Loucy (cell line): ENCODE data around the gene ASB13.

ENCODE experiments used
- H2AFZ ChIP-seq: fragments of 200-600 bp; sonication (generic); 2 replicates; pipeline ENCODE4 v1.6.0; 2016; ENCODE audit warnings: antibody characterized with exemption, mild to moderate bottlenecking, low read length, moderate library complexity
- H3F3A ChIP-seq: fragments of 200-600 bp; 2 replicates; pipeline ENCODE4 v1.6.0; 2016; ENCODE audit warnings: antibody characterized with exemption, low read depth, mild to moderate bottlenecking
- H3K27me3 ChIP-seq: fragments of 200-600 bp; sonication (generic); 2 replicates; pipeline ENCODE4 v1.6.1; 2014; ENCODE audit warnings: low read length, mild to moderate bottlenecking; ENCODE audit not compliant: insufficient read depth, poor library complexity, severe bottlenecking
- H3K36me3 ChIP-seq: fragments of 200-600 bp; sonication (generic); 2 replicates; pipeline ENCODE4 v1.6.1; 2016; ENCODE audit warnings: low read length; ENCODE audit not compliant: insufficient read depth
- H3K4me1 ChIP-seq: fragments of 200-600 bp; sonication (generic); 2 replicates; pipeline ENCODE4 v1.5.1; 2014; ENCODE audit warnings: low read length, mild to moderate bottlenecking; ENCODE audit not compliant: insufficient read depth, poor library complexity, severe bottlenecking
- H3K4me2 ChIP-seq: fragments of 200-600 bp; sonication (generic); 2 replicates; pipeline ENCODE4 v1.6.0; 2014; ENCODE audit warnings: antibody characterized with exemption, low read length, low read depth, mild to moderate bottlenecking; ENCODE audit not compliant: poor library complexity, severe bottlenecking
- H3K4me3 ChIP-seq: fragments of 200-600 bp; sonication (generic); 2 replicates; pipeline ENCODE4 v1.5.1; 2014; ENCODE audit warnings: low read length, mild to moderate bottlenecking, mixed read lengths; ENCODE audit not compliant: poor library complexity, severe bottlenecking
- H3K79me2 ChIP-seq: fragments of 200-600 bp; sonication (generic); 2 replicates; pipeline ENCODE4 v1.6.1; 2014; ENCODE audit warnings: low read length; ENCODE audit not compliant: insufficient read depth
- H3K9ac ChIP-seq: fragments of 200-600 bp; sonication (generic); 2 replicates; pipeline ENCODE4 v1.6.0; 2014; ENCODE audit warnings: mild to moderate bottlenecking, low read depth, low read length, moderate library complexity; ENCODE audit not compliant: poor library complexity, severe bottlenecking
- H3K9me2 ChIP-seq: fragments of 200-600 bp; sonication (generic); replicated peaks from 2 replicates; pipeline ENCODE4 v1.6.1; 2016; ENCODE audit warnings: low read depth, low read length, mixed read lengths
- H3K9me3 ChIP-seq: fragments of 200-600 bp; sonication (generic); 2 replicates; pipeline ENCODE4 v1.6.1; 2014; ENCODE audit warnings: mild to moderate bottlenecking, antibody characterized with exemption, low read length, low read depth; ENCODE audit not compliant: insufficient read depth
- H4K20me1 ChIP-seq: fragments of 200-600 bp; sonication (generic); 2 replicates; pipeline ENCODE4 v1.6.0; 2014; ENCODE audit warnings: antibody characterized with exemption, low read length, mild to moderate bottlenecking; ENCODE audit not compliant: insufficient read depth, poor library complexity, severe bottlenecking
- CTCF ChIP-seq: fragments of 200-600 bp; sonication (generic); conservative IDR thresholded peaks from 2 replicates; pipeline ENCODE4 v1.5.1; 2014; ENCODE audit warnings: mild to moderate bottlenecking, antibody characterized with exemption, low read length
- EZH2phosphoT487 ChIP-seq: fragments of 200-600 bp; IDR thresholded peaks from 2 replicates; pipeline ENCODE4 v1.6.1; 2018; ENCODE audit warnings: antibody characterized with exemption, mild to moderate bottlenecking, moderate library complexity, borderline replicate concordance

Gene ASB13

DNA sequence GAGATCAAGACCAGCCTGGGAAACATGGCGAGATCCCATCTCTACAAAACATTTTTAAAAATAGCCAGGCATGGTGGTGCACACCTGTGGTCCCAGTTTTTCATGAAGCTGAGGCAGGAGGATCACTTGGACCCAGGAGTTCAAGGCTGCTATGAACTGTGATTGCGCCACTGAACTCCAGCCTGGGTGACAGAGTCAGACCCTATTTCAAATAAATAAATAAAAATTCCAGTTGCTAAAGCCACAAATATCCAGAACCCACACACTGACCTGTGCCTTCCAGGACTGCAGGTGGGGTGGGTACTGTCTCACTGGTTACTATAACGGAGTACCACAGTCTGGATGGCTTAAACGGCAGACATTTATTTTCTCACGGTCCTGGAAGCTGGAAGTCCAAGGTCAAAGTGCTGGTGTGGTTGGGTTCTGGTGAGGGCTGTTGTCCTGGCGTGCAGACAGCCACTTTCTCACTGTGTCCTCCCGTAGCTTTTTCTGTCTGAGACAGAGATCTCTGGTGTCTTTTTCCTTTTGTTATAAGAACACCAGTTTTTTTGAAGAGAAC lies 38.8 kb downstream of the ASB13 start:
- no peaks in the 10 kb centered on the region for H3K27me3 ChIP-seq
- H3K9ac ChIP-seq = peak overlapping the region; percentile 46
- H3K4me2 ChIP-seq = no peak overlapping the region
- H3K79me2 ChIP-seq = no peaks in the 10 kb centered on the region
- H3K4me3 ChIP-seq = no peak overlapping the region
- no peaks in the 10 kb centered on the region for H3K36me3 ChIP-seq
- no peaks in the 10 kb centered on the region for H3K9me2 ChIP-seq
- H3K4me1 ChIP-seq = peaks cover 27% of the 10 kb centered on the region
- H3F3A ChIP-seq = no peaks in the 10 kb centered on the region
- no peaks in the 10 kb centered on the region for H3K9me3 ChIP-seq
- TF ChIP-seq EZH2phosphoT487 (no peak), CTCF (no peak)
- no peak overlapping the region for H2AFZ ChIP-seq
- no peaks in the 10 kb centered on the region for H4K20me1 ChIP-seq

DNA sequence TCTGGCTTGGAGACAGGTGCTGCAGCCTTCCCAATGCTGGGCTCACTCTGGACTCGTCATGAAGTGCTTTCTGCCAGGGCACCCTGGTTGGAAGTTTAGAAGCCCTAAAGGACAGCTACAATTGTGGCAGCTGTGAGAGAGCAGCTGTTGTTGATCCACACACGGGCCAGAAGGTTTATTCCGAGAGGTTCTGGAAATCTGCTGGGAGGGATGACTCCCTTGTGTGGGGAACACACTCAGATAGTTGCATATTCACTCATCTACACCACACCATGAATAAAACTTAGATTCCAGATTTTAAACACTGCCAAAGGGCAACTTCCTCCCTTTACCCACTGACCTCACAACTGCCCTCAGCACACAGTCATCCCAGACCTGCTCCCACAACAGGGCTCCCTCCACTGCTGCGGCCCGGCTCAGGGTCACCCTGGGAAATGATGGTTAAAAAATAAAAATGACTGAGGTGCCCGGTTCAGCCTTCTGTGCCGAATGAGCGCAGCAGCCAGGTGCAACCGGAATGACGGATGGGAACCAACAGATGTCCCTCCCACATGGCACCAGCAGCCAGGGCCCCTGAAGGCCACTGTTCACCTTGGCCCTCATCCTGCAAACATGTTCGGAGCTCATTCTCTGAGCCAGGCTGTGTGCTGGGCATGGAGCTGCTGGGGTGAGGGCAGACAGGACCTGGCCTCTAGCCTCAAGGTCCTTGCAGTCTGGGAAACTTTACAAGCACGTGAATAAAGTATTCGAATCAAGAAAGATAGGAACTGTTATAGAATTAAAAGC lies 40.2 kb downstream of the ASB13 start:
- Histone ChIP-seq H3K9me3 (no peaks in the 10 kb centered on the region), H3K4me2 (no peak overlapping the region), H3F3A (no peaks in the 10 kb centered on the region), H3K4me3 (no peak overlapping the region), H3K79me2 (no peaks in the 10 kb centered on the region), H3K4me1 (peaks cover 27% of the 10 kb centered on the region), H3K9me2 (no peaks in the 10 kb centered on the region), H2AFZ (no peak overlapping the region), H3K9ac (no peak overlapping the region), H3K27me3 (no peaks in the 10 kb centered on the region), H3K36me3 (no peaks in the 10 kb centered on the region), H4K20me1 (no peaks in the 10 kb centered on the region)
- TF ChIP-seq EZH2phosphoT487 = no peak
- no peak for TF ChIP-seq CTCF

- Histone ChIP-seq H3K9me3 (no peaks in the 10 kb centered on the region), H3F3A (no peaks in the 10 kb centered on the region), H4K20me1 (no peaks in the 10 kb centered on the region), H3K4me2 (no peak overlapping the region), H3K36me3 (no peaks in the 10 kb centered on the region), H3K79me2 (no peaks in the 10 kb centered on the region), H3K9ac (no peak overlapping the region), H3K27me3 (no peaks in the 10 kb centered on the region), H2AFZ (no peak overlapping the region), H3K9me2 (no peaks in the 10 kb centered on the region), H3K4me3 (no peak overlapping the region), H3K4me1 (peaks cover 28% of the 10 kb centered on the region)
- TF ChIP-seq EZH2phosphoT487 (no peak), CTCF (no peak)
These were observed 41.7 kb downstream of the ASB13 start for GRCh38 chr10:5624701-5625100.
